Activated CD8-positive, alpha-beta T cell treated with anti-CD3 and anti-CD28 coated beads for 36 hours (primary cell): ENCODE results near the gene ATXN1L. TPM values are rescaled to one million over a fixed set of nuclear protein-coding genes. Genes with fewer than 3 reads are reported as not detected.
"Not testable (repeated sequence)": the region's sequence is repeated elsewhere in the genome, so short reads cannot be mapped to it uniquely, and the experiment has no call there.

Experiments
- ATAC-seq: fragments of 200-7000 bp; cut with Tn5 transposase; one replicate; pipeline ENCODE4 v1.10.0; 2021; ENCODE audit warnings: mild to moderate bottlenecking, moderate library complexity
- CTCF ChIA-PET: fragments of 350-600 bp; sonication (Branson Sonifier 250); formaldehyde crosslinking; loops from one replicate; lab custom pipeline; 2021; ENCODE audit warnings: antibody characterized with exemption; lab: Charles Lee
- POLR2A ChIA-PET: fragments of 350-600 bp; sonication (Branson Sonifier 250); formaldehyde crosslinking; loops from one replicate; lab custom pipeline; 2021; ENCODE audit warnings: antibody characterized with exemption; lab: Charles Lee
- DNase-seq: peaks from one replicate; pipeline ENCODE4 v3.0.0-alpha.2; 2020
- H3K27ac Mint-ChIP-seq: one replicate; pipeline ENCODE4 v1.8.0; 2021; ENCODE audit warnings: mild to moderate bottlenecking, mixed read lengths
- H3K27me3 Mint-ChIP-seq: one replicate; pipeline ENCODE4 v1.8.0; 2021; ENCODE audit warnings: mixed read lengths
- H3K36me3 Mint-ChIP-seq: one replicate; pipeline ENCODE4 v1.8.0; 2021; ENCODE audit warnings: low read depth, mixed read lengths
- H3K4me1 Mint-ChIP-seq: one replicate; pipeline ENCODE4 v1.8.0; 2021; ENCODE audit warnings: low read depth, mixed read lengths
- H3K4me3 Mint-ChIP-seq: one replicate; pipeline ENCODE4 v1.8.0; 2021; ENCODE audit warnings: mild to moderate bottlenecking, moderate library complexity, mixed read lengths
- H3K9me3 Mint-ChIP-seq: one replicate; pipeline ENCODE4 v1.8.0; 2021; ENCODE audit warnings: mixed read lengths
- CTCF ChIP-seq: fragments of 200-600 bp; IDR thresholded peaks from one replicate; pipeline ENCODE4 v1.8.0; 2022; ENCODE audit warnings: antibody characterized with exemption, mild to moderate bottlenecking
- intact Hi-C: fragments of 100-400 bp; cut with micrococcal nuclease; formaldehyde crosslinking; loops from one replicate; pipeline ENCODE4 v1.10.0; 2022
- total RNA-seq, 2 experiments: library from RNA; stranded (reverse); gene quantifications; one replicate each; pipeline ENCODE4 v1.2.3, GENCODE V29; 2021

The ATXN1L gene
- total RNA-seq, 2 experiments from 2014 or later: 13.6 to 14.9 TPM

- Mint-ChIP-seq H3K27ac (no peak overlapping the region), H3K9me3 (no peaks in the 10 kb centered on the region), H3K4me3 (no peak overlapping the region), H3K36me3 (no peaks in the 10 kb centered on the region), H3K27me3 (no peaks in the 10 kb centered on the region), H3K4me1 (peaks cover 4% of the 10 kb centered on the region)
- ATAC-seq (no peak), DNase-seq (no peak)
- ChIA-PET CTCF (no interaction called here), POLR2A (no interaction called here)
- intact Hi-C loops: no loop called here
- no peak for TF ChIP-seq CTCF
Observed at GRCh38 chr16:71830359-71830758, 15.4 kb upstream of the ATXN1L start.

DNA sequence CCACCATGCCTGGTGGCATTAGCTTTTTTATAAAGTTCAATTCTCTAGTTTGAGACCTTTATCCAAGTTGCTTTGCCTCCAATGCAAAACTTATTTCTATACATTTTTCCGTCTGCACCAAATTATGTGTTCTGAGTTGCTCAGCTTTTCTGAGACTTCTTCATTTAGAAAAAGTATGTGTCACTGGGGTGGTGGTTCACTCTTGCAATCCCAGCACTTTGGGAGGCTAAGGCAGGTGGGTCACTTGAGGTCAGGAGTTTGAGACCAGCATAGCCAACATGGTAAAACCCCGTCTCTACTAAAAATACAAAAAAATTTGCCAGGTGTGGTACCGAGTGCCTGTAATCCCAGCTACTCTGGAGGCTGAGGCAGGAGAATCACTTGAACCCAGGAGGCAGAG lies 14.1 kb upstream of the ATXN1L start:
- ATAC-seq, H3K36me3 Mint-ChIP-seq, DNase-seq, intact Hi-C loops, H3K4me3 Mint-ChIP-seq, H3K9me3 Mint-ChIP-seq, H3K4me1 Mint-ChIP-seq, H3K27ac Mint-ChIP-seq, H3K27me3 Mint-ChIP-seq: not testable (repeated sequence)
- ChIA-PET CTCF (interaction anchor here (1.3 kb wide), 1 partner anchor 130 kb away, joined by 4 read pairs; no protein-coding TSS in a partner anchor), POLR2A (interaction anchor here (0.7 to 1.1 kb wide), 2 partner anchors 12 to 19 kb away, joined by 3 read pairs; no protein-coding TSS in a partner anchor)

- CTCF ChIA-PET, H3K9me3 Mint-ChIP-seq, ATAC-seq, H3K4me3 Mint-ChIP-seq, H3K4me1 Mint-ChIP-seq, H3K27ac Mint-ChIP-seq, intact Hi-C loops, DNase-seq, H3K36me3 Mint-ChIP-seq, H3K27me3 Mint-ChIP-seq: not testable (repeated sequence)
- POLR2A ChIA-PET: interaction anchor here (1.1 kb wide), 1 partner anchor 11 kb away, joined by 3 read pairs; no protein-coding TSS in a partner anchor
Observed at GRCh38 chr16:71832112-71832511, 13.7 kb upstream of the ATXN1L start.

GRCh38 chr16:71834291-71834690 lies 11.5 kb upstream of the ATXN1L start:
- ATAC-seq (no peak), DNase-seq (no peak)
- Mint-ChIP-seq H3K27me3 (no peaks in the 10 kb centered on the region), H3K27ac (no peak overlapping the region), H3K4me1 (peaks cover 4% of the 10 kb centered on the region), H3K9me3 (no peaks in the 10 kb centered on the region), H3K4me3 (no peak overlapping the region), H3K36me3 (no peaks in the 10 kb centered on the region)
- ChIA-PET POLR2A (no interaction called here), CTCF (no interaction called here)
- intact Hi-C loops: no loop called here
- no peak for TF ChIP-seq CTCF

GRCh38 chr16:71837150-71837549 lies 8.6 kb upstream of the ATXN1L start:
- TF ChIP-seq CTCF: no peak
- H3K27ac Mint-ChIP-seq: no peak overlapping the region
- POLR2A ChIA-PET: no interaction called here
- ATAC-seq: no peak
- no peak for DNase-seq
- no peaks in the 10 kb centered on the region for H3K36me3 Mint-ChIP-seq
- CTCF ChIA-PET: no interaction called here
- H3K27me3 Mint-ChIP-seq: no peaks in the 10 kb centered on the region
- intact Hi-C loops: no loop called here
- H3K4me1 Mint-ChIP-seq: peaks cover 7% of the 10 kb centered on the region
- no peaks in the 10 kb centered on the region for H3K9me3 Mint-ChIP-seq
- no peak overlapping the region for H3K4me3 Mint-ChIP-seq

- CTCF ChIA-PET: interaction anchor here (1.2 kb wide), 1 partner anchor 42 kb away, joined by 4 read pairs; no protein-coding TSS in a partner anchor
- Mint-ChIP-seq H3K9me3 (no peaks in the 10 kb centered on the region), H3K36me3 (no peaks in the 10 kb centered on the region), H3K27ac (no peak overlapping the region), H3K4me3 (no peak overlapping the region), H3K4me1 (peaks cover 16% of the 10 kb centered on the region), H3K27me3 (no peaks in the 10 kb centered on the region)
- POLR2A ChIA-PET: no interaction called here
- no peak for ATAC-seq
- TF ChIP-seq CTCF: no peak
- intact Hi-C loops: no loop called here
- no peak for DNase-seq
Observed at GRCh38 chr16:71840052-71840451, 5.7 kb upstream of the ATXN1L start.
